RWPE1 (cell line): ENCODE data around the gene SPTBN1.

Experiments
- CTCF ChIA-PET: fragments of 350-600 bp; sonication (Branson Sonifier 250); formaldehyde crosslinking; extraction: SDS; loops from one replicate; lab custom pipeline; 2021; lab: Yijun Ruan, JAX
- POLR2A ChIA-PET: fragments of 400-600 bp; formaldehyde crosslinking; extraction: SDS; loops from one replicate; lab custom pipeline; 2020; ENCODE audit warnings: antibody characterized with exemption; ENCODE audit not compliant: low non-redundant PET; lab: Yijun Ruan, JAX
- DNase-seq: peaks from one replicate; pipeline ENCODE4 v3.0.0; 2012; ENCODE audit warnings: low spot score
- H3K27ac ChIP-seq: fragments of 450-650 bp; 2 replicates; pipeline ENCODE4 v1.5.1; 2017
- TF ChIP-seq, protein P1 (sequence below): fragments of 450-650 bp; conservative IDR thresholded peaks from 2 replicates; pipeline ENCODE4 v1.5.1; 2017; ENCODE audit warnings: low read depth, mild to moderate bottlenecking

The SPTBN1 gene

DNA sequence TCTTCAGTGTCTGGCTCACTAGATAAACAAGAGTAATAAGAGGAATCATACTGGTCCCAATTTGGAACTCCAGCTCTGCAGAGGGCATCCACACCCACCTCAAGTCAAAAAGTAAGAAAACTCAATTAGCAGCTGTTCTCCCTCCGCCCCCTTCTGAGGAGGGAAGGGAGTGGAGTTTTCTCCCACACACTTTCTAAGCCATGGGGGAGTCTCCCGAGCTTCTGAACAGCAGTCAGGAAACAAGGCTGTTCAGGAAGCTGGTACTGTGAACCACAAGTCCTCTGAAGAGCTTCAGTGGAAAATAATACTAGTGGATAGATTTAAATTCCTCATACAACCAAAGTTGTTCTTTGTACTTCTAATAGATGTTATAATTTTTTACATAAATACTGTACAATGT is 32.9 kb upstream of the SPTBN1 start:
- CTCF ChIA-PET: no interaction called here
- DNase-seq: no peak
- POLR2A ChIA-PET: no interaction called here

GRCh38 chr2:54424555-54425163 is 31.5 kb upstream of the SPTBN1 start:
- ChIA-PET CTCF (no interaction called here), POLR2A (no interaction called here)
- no peak overlapping the region for H3K27ac ChIP-seq
- no peak for DNase-seq
- TF ChIP-seq, protein P1, sequence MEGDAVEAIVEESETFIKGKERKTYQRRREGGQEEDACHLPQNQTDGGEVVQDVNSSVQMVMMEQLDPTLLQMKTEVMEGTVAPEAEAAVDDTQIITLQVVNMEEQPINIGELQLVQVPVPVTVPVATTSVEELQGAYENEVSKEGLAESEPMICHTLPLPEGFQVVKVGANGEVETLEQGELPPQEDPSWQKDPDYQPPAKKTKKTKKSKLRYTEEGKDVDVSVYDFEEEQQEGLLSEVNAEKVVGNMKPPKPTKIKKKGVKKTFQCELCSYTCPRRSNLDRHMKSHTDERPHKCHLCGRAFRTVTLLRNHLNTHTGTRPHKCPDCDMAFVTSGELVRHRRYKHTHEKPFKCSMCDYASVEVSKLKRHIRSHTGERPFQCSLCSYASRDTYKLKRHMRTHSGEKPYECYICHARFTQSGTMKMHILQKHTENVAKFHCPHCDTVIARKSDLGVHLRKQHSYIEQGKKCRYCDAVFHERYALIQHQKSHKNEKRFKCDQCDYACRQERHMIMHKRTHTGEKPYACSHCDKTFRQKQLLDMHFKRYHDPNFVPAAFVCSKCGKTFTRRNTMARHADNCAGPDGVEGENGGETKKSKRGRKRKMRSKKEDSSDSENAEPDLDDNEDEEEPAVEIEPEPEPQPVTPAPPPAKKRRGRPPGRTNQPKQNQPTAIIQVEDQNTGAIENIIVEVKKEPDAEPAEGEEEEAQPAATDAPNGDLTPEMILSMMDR: no peak

More for the DNA sequence above, 32.9 kb upstream of the SPTBN1 start:
- TF ChIP-seq, protein P1: no peak
- no peak overlapping the region for H3K27ac ChIP-seq

GRCh38 chr2:54428108-54428831 is 27.9 kb upstream of the SPTBN1 start:
- ChIA-PET POLR2A (interaction anchor here (0.6 kb wide), 1 partner anchor 28 kb away, joined by 3 read pairs; no protein-coding TSS in a partner anchor), CTCF (interaction anchor here (0.6 kb wide), 1 partner anchor 22 kb away, joined by 4 read pairs; no protein-coding TSS in a partner anchor)
- no peak for DNase-seq
- H3K27ac ChIP-seq: no peak overlapping the region
- TF ChIP-seq, protein P1: no peak

GRCh38 chr2:54429054-54429453 is 27.1 kb upstream of the SPTBN1 start:
- ChIA-PET CTCF (no interaction called here), POLR2A (no interaction called here)
- H3K27ac ChIP-seq: no peak overlapping the region
- TF ChIP-seq, protein P1: no peak
- DNase-seq: no peak

DNA sequence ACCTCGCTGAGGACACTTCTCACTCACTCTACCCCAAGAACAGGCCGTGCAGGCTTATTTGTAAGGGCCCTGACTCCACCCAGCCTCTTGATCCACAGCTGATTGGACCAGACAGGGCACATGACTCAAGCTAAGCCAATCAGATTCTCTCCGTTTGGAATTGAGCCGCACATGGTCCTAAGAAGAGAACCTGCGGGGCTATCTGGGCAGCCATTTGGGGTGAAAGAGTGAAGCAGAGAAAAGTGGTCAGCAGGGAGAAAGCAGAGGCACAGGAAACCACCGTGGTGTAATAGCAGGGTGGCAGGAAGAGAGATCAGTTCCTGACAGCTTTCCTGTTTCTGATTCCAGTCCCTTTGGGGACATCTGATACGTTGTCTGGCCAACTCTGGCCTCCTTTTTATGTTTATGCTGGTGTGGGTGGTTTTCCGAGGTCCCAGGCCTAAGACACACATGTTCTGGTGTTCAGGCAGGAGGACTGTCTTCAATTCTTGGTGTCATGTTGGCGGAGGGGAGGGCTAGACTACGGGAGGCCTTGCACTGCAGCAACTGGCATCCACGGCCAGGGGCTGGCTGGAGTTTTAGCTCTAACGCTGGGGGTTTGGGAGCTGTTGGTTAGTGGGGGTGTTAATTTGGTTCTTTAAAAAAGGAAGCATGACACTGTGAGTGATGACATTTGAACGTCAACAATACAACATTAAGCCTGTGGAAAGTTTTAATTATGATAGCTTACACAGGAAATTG is 26.1 kb upstream of the SPTBN1 start:
- POLR2A ChIA-PET: interaction anchor here (0.7 kb wide), 1 partner anchor 620 kb away, joined by 3 read pairs; the partner anchor contains the start of gene RTN4
- TF ChIP-seq, protein P1: no peak
- H3K27ac ChIP-seq: no peak overlapping the region
- CTCF ChIA-PET: no interaction called here
- no peak for DNase-seq

DNA sequence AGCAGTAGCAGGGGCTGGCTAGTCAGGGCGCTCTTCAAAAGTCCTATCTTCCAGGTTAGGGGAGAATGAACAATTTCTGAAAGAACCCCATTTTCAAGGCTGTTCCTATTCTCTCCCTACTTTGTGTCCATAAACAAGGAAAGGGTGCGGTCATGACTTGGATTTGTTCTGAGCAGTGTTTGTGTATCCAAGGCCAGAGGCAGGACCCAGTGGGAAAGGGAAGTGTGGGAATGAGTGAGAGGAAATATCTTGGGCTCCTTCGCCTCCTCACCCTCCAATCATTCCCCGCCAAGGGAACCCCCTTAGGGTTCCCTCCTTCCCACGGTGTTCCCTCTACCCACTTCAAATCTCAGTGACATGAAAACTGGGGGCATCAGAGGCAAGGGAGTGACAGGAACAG is 25.5 kb upstream of the SPTBN1 start:
- ChIA-PET CTCF (no interaction called here), POLR2A (no interaction called here)
- H3K27ac ChIP-seq: no peak overlapping the region
- TF ChIP-seq, protein P1: no peak
- no peak for DNase-seq
